Small intestine (tissue), 7 donors: ENCODE measurements around the gene CDC123. TPM values are rescaled to one million over a fixed set of nuclear protein-coding genes. Genes with fewer than 3 reads are reported as not detected.
A peak's percentile ranks its signal among the peaks of the same experiment; 100 is the strongest.
"Not testable (repeated sequence)": the region's sequence is repeated elsewhere in the genome, so short reads cannot be mapped to it uniquely, and the experiment has no call there.

Experiments
- DNase-seq, 2 donors: peaks; one replicate each; pipeline versions ENCODE4 v3.0.0 to v3.0.0-alpha.2; 2013
- FAIRE-seq: peaks from 2 replicates; lab custom pipeline; 2012; peaks lifted over from hg19 to GRCh38; lab: Jason Lieb, UNC
- H3K27ac ChIP-seq, 3 donors: one replicate each; pipeline ENCODE4 v1.5.1; 2013; ENCODE audit warnings: low read length in 2 of 3, mild to moderate bottlenecking in 2 of 3, control low read depth in 1 of 3, inconsistent platforms in 1 of 3, low read depth in 1 of 3, moderate library complexity in 1 of 3
- H3K27me3 ChIP-seq, 3 donors: one replicate each; pipeline ENCODE4 v1.6.1; 2013; ENCODE audit warnings: low read length in 3 of 3, inconsistent platforms in 1 of 3; ENCODE audit not compliant: control insufficient read depth in 3 of 3, insufficient read depth in 3 of 3
- H3K36me3 ChIP-seq, 3 donors: one replicate each; pipeline ENCODE4 v1.6.1; 2013; ENCODE audit warnings: low read length in 3 of 3, inconsistent platforms in 1 of 3, low read depth in 1 of 3, mild to moderate bottlenecking in 1 of 3, moderate library complexity in 1 of 3; ENCODE audit not compliant: control insufficient read depth in 3 of 3, insufficient read depth in 2 of 3
- H3K4me1 ChIP-seq, 3 donors: one replicate each; pipeline ENCODE4 v1.6.1; 2013; ENCODE audit warnings: low read length in 2 of 3, inconsistent platforms in 1 of 3, low read depth in 1 of 3, mild to moderate bottlenecking in 1 of 3, moderate library complexity in 1 of 3; ENCODE audit not compliant: control insufficient read depth in 3 of 3, insufficient read depth in 2 of 3
- H3K4me3 ChIP-seq, 3 donors: one replicate each; pipeline ENCODE4 v1.5.1; 2013; ENCODE audit warnings: low read length in 3 of 3, control low read depth in 1 of 3, inconsistent platforms in 1 of 3, low read depth in 1 of 3, mild to moderate bottlenecking in 1 of 3, moderate library complexity in 1 of 3
- H3K9me3 ChIP-seq, 2 donors: one replicate each; pipeline ENCODE4 v1.6.1; 2013; ENCODE audit warnings: low read depth in 1 of 2, low read length in 1 of 2; ENCODE audit not compliant: control insufficient read depth in 2 of 2, insufficient read depth in 1 of 2
- WGBS, 3 donors: extraction: QIAGEN DNeasy Blood & Tissue Kit; methylation state at CpG; one replicate each; pipeline ENCODE4 v1.1.7; 2013; 5-methylcytosine and 5-hydroxymethylcytosine counted together
- polyA plus RNA-seq, 4 donors: library from polyadenylated mRNA; stranded (reverse) in 3 of 4; unstranded in 1 of 4; fragments of 200-250 nt in 3 of 4; fragments of 120-200 nt in 1 of 4; gene quantifications; one replicate each; pipeline versions ENCODE4 v1.2.1 to v1.2.3, GENCODE V29; 2013
- donor health status: healthy with polysubstance abuse.
- donor health status: control.
- donor health status: control.
- donor health status: Bipolar disorder and iron deficiency.
- donor health status: healthy.

CDC123 gene
- polyA plus RNA-seq, 4 donors: 40.0 to 66.2 (median 48.1) TPM

DNA sequence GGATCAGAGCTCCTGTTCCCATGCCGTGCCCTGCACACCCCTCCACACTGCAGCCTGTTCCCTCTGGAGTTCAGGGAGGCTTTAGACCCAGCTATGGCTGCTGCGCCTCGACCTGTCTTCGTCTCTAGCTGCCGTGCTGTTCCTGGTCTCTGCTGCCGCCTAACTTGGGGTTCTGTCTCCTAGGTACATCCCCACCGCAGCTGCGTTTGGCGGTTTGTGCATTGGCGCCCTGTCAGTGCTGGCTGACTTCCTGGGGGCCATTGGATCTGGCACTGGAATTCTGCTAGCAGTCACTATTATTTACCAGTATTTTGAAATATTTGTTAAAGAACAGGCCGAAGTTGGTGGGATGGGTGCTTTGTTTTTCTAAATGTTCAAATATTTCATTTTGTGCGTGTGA is 31.9 kb upstream of the CDC123 start:
- FAIRE-seq (no peak), DNase-seq (no peak)
- WGBS, 3 donors: 91 to 97% (median 96%) methylated on average over 12 of the region's 12 CpGs
- Histone ChIP-seq H3K4me3 (no peak overlapping the region), H3K27ac (no peak overlapping the region), H3K27me3 (no peaks in the 10 kb centered on the region), H3K4me1 (no peaks in the 10 kb centered on the region), H3K9me3 (no peaks in the 10 kb centered on the region), H3K36me3 (peaks cover 0 to 33% (median 15%) of the 10 kb centered on the region in 3 donors)

DNA sequence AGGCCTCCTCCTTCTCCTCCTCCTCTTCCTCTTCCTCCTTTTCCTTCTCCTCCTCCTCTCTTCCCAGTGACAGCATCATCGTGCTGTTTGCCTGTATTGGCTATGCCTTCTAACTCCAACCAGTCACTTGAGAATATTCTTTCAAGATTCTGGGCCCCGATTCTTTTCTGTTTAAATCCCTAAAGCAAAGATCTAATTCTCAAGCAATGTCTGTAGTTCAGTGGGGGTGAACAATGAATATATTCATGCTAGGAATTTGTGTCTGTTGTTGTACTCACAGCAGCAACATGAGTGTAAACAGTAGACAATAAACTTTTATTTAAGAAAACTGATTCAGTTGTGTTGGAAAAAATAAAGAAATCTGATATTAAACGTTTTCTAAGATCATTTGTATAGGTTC is 31.0 kb upstream of the CDC123 start:
- Histone ChIP-seq H3K4me3 (no peak overlapping the region), H3K27me3 (no peaks in the 10 kb centered on the region), H3K36me3 (peaks cover 0 to 32% (median 15%) of the 10 kb centered on the region in 3 donors), H3K27ac (no peak overlapping the region), H3K9me3 (no peaks in the 10 kb centered on the region), H3K4me1 (no peaks in the 10 kb centered on the region)
- 82 to 85% (median 83%) methylated on average over 3 of the region's 3 CpGs for WGBS, 3 donors
- FAIRE-seq (no peak), DNase-seq (no peak)

DNA sequence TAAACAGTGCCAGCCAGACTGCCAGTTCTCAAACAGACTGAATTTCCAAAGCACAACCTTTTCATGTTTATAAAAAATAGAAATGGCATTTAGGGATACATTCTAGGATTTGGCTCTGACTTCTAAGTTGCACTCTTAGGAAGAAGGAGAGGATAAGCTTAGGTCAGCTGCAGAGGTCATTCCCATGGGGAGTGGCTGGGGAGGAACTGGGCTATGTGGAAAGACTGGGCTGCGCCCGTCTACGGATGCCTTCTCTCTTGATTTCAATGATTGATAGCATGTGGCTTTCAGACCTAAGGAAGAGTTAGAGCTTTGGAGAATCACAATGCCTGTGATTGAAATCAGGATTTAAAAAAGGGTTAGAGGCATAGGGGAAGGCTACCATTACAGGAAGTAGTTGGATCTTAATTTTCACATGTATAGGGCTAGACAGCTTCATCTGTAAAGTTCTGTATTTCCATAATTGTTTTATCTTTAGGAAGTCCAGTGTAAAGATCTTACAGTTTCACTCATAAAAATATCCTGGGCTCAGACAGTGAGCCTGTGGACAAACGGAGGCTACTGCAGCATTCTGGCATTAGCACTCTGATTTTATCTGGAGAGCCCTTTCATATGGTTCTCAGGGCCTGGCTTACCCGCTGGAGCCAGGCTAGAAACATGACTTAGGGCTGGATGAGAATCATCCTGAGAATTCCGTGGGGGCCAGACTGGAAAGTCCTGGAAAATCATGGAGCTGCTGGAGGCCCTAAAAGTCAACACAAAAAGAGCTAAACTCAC is 29.8 kb upstream of the CDC123 start:
- DNase-seq (no peak), FAIRE-seq (no peak)
- Histone ChIP-seq H3K4me3 (no peak overlapping the region), H3K36me3 (peaks cover 0 to 32% (median 18%) of the 10 kb centered on the region in 3 donors), H3K9me3 (no peaks in the 10 kb centered on the region), H3K4me1 (no peaks in the 10 kb centered on the region), H3K27ac (no peak overlapping the region), H3K27me3 (no peaks in the 10 kb centered on the region)
- 86 to 93% (median 92%) methylated on average over 6 of the region's 6 CpGs for WGBS, 3 donors

DNA sequence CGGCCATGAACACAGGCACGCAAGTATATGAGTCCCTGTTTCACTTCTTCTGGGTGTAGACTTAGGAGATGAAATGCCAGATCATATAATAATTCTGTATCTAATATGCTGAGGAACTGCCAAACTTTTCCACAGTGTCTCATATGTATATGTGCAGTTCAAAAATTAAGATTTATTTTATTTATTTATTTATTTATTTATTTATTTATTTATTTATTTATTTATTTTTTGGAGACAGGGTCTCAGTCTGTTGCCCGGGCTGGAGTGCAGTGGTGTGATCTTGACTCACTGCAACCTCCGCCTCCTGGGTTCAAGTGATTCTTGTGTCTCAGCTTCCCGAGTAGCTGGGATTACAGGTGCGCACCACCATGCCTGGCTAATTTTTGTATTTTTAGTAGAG is 24.5 kb upstream of the CDC123 start:
- 89 to 97% (median 91%) methylated on average over 6 of the region's 6 CpGs for WGBS, 3 donors
- not testable (repeated sequence) for H3K27ac ChIP-seq, H3K9me3 ChIP-seq, H3K27me3 ChIP-seq, H3K4me1 ChIP-seq, H3K4me3 ChIP-seq, FAIRE-seq, DNase-seq
- H3K36me3 ChIP-seq: peaks cover 2 to 49% (median 17%) of the 10 kb centered on the region in 3 donors

DNA sequence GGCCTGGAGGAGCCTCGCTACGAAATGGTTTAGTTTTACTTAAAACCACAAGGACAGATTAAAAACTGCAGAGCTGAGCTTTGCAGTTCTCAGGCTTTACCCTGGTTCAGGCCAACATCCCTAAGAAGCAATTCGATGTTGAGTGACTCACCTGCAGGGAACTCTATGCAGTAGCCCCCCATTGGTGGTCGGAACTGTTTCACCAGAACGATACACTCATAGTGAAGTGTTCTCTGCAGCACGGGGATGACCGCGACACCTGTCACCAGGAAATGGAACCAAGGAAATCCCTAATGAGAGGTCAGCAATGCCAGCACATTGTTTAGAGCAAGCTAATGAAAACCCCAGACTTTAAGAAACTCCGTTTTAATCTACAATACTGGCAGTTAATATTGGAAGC is 18.3 kb upstream of the CDC123 start:
- peaks cover 0 to 4% (median 0%) of the 10 kb centered on the region in 3 donors for H3K4me1 ChIP-seq
- H3K36me3 ChIP-seq: peaks cover 12 to 50% (median 13%) of the 10 kb centered on the region in 3 donors
- no peak for FAIRE-seq
- no peak overlapping the region for H3K4me3 ChIP-seq
- no peaks in the 10 kb centered on the region for H3K9me3 ChIP-seq
- no peaks in the 10 kb centered on the region for H3K27me3 ChIP-seq
- no peak for DNase-seq
- WGBS, 3 donors: 91 to 97% (median 95%) methylated on average over 9 of the region's 9 CpGs
- H3K27ac ChIP-seq: no peak overlapping the region

DNA sequence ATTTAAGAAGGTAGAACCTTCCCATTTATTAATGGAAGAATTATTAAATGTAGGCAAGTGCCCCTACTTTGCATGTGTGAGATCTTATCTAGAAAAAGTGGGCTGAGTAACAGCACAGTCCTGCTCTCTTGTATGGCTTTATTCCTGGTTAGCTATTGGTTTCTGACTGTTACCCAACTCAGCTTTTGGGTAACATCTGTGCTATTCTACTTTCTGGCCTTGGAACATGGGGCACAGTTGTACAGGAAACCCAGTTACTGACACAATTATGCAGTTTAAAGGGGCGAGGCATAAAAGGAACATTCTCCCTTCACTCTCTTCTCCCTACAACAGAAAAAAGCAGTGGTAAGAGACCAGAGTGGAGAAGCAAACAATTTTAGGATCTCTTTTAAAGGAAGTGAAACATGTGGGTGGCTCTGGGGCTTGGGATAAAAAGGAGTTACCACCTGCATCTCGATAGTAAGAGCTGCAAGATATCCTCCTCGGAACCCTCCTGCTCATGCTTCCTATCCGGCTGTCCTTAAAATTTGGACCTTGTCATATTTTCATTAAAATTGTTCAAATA is 16.3 kb upstream of the CDC123 start:
- FAIRE-seq: no peak
- Histone ChIP-seq H3K4me1 (peaks cover 0 to 4% (median 0%) of the 10 kb centered on the region in 3 donors), H3K4me3 (no peak overlapping the region), H3K27me3 (no peaks in the 10 kb centered on the region), H3K36me3 (peaks cover 9 to 32% (median 13%) of the 10 kb centered on the region in 3 donors), H3K9me3 (no peaks in the 10 kb centered on the region), H3K27ac (no peak overlapping the region)
- DNase-seq: no peak
- WGBS, 3 donors: 83 to 88% (median 87%) methylated on average over 4 of the region's 4 CpGs

DNA sequence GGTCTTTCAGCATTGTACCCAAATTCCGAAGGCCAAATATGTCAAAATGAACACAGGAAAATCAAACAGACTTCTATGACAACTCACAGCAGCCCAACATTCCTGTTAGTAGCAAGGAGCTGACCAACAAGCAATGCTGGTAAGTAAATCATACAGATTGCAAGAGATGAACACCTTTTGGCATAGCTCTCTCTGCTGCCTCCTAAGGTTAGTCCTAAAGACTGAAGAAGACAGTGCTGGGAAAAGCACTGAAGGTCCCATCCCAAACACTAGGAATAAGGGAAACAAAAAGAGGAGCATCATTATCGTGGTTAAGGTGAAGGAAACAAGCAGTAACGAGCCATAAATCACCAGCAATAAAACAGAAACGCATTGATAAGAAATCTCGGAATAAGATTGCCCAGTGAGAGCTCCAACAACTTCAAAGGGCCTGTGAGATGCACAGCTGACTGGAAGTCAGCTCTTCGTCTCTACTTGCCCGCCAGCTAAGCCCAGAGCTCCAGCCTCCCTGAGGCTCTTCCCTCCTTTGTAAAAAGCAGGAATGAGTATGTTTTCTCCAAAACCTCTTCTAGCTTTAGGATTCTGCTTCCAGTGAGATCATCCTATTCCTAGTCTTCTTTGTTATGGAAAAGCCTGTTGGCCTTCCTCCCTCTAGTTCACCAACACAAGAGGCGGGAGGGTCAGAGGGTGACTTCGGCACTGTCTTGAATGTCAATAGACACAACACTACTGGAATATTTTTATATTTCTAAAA is 15.6 kb upstream of the CDC123 start:
- DNase-seq (peak in 1 of 2 donors; percentile 49), FAIRE-seq (no peak)
- H3K4me1 ChIP-seq: peaks cover 0 to 4% (median 0%) of the 10 kb centered on the region in 3 donors
- H3K4me3 ChIP-seq: no peak overlapping the region
- H3K9me3 ChIP-seq: no peaks in the 10 kb centered on the region
- peaks cover 6 to 30% (median 13%) of the 10 kb centered on the region in 3 donors for H3K36me3 ChIP-seq
- WGBS, 3 donors: 36 to 66% (median 60%) methylated on average over 9 of the region's 9 CpGs
- no peak overlapping the region for H3K27ac ChIP-seq
- no peaks in the 10 kb centered on the region for H3K27me3 ChIP-seq

DNA sequence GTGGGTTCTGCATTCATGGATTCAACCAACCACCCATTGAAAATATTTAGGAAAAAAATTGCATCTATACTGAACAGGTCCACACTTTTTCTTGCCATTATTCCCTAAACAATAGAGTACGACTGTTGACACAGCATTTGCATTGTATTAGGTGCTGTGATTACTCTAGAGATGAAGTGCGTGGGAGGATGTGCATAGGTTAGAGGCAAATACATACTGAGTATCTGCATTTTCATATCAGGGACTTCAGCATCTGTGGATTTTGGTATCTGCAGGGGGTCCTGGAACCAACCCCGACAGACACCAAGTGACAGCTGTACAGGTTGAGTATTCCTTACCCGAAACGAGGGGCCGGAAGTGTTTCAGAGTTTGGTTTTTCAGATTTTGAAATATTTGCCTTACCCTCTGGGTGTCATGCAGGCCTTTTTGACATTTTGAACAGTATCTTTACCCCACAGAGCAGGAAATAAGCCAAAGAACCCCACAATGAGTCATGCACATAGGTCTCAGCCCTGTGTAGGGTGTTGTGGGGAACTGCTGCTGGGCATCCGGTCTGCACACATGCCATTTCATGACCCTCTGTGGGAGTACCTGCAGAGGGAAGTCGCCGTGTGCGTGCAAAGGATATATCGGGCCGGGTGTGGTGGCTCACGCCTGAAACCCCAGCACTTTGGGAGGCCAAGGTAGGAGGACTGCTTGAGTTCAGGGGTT is 14.8 kb upstream of the CDC123 start:
- no peak overlapping the region for H3K4me3 ChIP-seq
- H3K27ac ChIP-seq: no peak overlapping the region
- H3K4me1 ChIP-seq: peaks cover 0 to 4% (median 0%) of the 10 kb centered on the region in 3 donors
- H3K9me3 ChIP-seq: no peaks in the 10 kb centered on the region
- H3K36me3 ChIP-seq: peaks cover 6 to 26% (median 13%) of the 10 kb centered on the region in 3 donors
- DNase-seq (peak in 1 of 2 donors; percentile 69), FAIRE-seq (no peak)
- H3K27me3 ChIP-seq: no peaks in the 10 kb centered on the region
- 79 to 89% (median 80%) methylated on average over 13 of the region's 13 CpGs for WGBS, 3 donors
